GM21526 (cell line): Measurements from ENCODE around the gene ACAD9.
"Not testable (repeated sequence)": the region's sequence is repeated elsewhere in the genome, so short reads cannot be mapped to it uniquely, and the experiment has no call there.

Experiments used
- ATAC-seq: cut with Tn5 transposase; IDR thresholded peaks from one replicate; pipeline ENCODE4 v1.9.1; 2021; ENCODE audit warnings: moderate library complexity; ENCODE audit not compliant: unreplicated experiment, low FRiP score

The ACAD9 gene

GRCh38 chr3:128889139-128889894 lies 9.9 kb downstream of the ACAD9 start:
- ATAC-seq: no peak

DNA sequence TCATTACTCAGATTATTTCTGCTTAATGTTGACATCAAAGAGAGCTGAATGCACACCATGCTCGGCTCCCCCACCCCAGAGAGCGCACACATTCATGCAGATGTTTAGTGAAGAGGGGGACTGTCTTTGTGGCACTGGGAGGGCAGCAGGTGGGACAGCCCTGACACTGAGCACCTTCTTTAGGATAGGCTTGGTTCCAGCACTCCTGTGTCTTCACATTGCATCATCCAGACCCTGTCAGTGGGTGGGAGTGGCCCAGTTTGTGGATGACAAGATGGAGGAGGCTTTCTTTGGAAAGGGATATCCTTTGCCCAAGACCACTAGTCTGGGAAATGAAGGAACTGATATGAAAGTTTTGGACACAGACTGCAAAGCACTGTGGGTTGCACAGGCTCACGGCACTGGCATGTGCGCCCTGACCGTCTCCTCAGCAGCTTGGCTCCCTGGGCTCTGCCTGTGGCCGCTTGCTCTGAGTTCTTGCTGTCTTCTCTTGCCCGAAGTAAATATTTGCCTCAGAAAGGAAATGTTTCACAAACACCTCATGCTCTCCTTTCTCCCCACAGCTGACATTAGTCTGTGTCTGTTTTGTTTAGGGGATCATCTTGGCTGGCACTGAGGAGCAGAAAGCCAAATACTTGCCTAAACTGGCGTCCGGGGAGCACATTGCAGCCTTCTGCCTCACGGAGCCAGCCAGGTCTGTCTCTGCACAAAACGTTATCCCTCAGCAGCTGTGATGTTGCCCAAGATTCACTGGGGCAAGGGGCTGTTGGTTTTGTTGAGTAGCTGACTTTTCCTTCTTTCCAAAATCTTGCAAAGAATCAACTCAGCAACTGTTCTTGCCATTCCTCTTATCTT lies 16.6 kb downstream of the ACAD9 start:
- no peak for ATAC-seq

DNA sequence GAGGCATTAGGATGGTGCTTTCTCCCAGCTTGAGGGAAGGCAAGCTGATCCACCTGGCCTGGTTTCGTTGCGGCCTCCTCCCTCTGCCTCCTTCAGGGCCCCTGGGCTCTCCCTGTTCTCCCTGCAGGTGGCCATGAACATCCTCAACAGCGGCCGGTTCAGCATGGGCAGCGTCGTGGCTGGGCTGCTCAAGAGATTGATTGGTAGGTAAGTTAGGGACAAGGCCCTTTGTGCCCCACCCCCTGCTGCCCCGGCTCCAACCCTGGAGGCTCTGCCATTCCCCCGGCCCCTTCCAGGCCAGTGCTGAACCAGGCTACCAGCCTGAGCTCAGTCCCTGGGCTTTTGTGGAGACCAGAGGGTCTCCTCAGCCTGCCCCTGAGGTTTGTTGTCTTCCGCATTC lies 23.0 kb downstream of the ACAD9 start:
- ATAC-seq: no peak

DNA sequence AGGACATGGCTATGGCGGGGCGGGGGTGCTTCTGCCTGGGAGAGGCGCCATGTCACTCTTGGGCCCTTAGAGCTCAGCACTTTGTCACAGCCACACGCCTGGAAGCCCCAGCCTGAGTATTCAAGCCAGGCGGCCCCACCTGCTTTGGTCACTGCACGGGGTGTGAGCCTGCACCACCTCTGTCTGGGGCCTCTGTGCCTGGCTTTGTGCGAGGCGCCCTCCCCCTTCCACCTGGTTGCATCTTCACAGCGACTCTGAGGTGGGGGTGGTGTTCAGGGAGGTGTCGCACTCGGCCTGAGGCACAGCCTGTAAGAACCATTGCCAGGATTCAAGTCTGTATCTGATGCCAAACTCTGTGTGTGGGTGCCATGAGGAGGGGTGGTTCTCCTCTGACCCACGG lies 24.1 kb downstream of the ACAD9 start:
- ATAC-seq: no peak

- no peak for ATAC-seq
Observed at GRCh38 chr3:128906031-128906803, 26.8 kb downstream of the ACAD9 start.

DNA sequence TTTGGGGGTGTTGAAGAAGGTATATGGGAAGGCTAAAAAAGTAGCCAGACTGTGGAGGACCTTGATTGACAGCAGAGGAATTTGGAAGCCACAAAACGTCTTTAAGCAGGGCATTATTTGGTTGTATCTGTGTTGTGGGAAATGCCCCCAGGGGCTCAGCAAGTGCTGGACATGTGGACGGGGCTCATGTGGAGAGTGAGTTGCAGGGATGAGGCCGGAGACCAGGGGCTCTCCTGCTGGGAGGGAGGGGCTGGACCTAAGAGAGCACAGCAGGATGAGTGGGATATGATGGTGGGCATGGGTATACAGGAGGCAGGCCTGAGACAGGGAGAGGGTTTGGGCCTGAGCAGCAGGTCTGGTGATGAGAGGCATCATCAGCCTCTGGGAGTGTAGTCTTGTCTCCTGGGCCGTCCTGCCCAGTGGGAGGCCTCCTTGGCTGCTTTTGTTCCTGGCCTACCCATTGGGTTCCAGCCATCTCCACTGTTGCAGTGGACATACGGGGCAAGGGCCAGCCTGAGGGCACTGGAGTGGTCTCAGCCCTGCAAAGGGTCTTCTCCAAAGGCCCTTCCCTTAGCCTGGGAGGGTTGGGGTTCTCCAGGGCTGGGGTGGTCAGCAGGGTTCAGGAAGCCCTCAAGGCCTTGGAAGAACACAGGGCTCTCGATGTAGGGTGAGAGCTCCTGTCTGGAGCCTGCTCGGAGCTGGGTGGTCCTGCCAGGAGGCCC lies 27.5 kb downstream of the ACAD9 start:
- no peak for ATAC-seq

DNA sequence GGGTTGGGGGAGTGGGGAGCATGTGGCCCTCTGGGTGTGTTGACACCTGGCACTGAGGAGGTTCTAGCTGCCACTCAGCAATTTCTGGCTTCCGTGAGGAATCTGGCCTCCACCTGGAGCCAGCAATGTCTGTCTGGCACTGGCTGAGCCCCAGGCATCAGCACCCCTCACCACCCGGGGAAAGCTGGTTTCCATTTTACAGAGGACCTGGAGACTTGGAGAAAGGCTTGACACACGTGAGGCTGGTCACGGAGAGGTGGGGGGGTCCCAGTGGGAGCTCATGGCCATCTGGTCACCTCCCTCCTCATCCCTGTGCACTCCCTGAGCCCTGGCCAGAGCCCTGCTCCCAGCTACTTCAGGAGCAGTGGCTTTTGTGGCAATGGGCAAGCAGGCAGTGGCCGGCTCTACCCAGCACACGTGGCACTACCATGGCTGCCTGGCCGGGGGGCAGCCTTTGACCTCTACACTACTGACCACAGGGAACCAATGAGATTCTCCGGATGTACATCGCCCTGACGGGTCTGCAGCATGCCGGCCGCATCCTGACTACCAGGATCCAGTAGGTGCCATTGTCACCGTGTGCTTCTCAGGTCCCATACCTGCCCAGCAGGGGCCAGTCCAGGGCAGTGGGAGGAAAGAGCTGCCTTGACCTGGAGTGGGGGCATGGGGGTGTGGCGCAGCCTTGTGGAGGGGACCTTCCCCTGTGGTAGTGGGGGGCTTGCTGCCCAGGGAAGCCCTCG lies 28.5 kb downstream of the ACAD9 start:
- no peak for ATAC-seq

DNA sequence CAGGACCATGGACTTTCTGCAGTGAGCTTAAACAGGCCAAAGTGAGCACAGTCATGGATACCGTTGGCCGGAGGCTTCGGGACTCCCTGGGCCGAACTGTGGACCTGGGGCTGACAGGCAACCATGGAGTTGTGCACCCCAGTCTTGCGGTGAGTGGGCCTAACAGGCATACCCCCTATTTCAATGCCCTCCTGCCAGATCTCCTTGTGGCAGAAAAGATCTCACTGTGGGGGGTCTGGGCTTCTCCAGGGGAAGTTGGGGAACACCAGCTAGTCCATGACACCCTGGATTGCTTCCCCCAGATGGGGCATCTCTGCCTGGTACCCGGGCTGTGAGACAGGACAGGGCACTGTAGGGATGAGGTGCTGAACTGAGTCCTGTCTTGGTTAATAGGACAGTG lies 29.5 kb downstream of the ACAD9 start:
- ATAC-seq: no peak

GRCh38 chr3:128910006-128910405 lies 30.6 kb downstream of the ACAD9 start:
- ATAC-seq: no peak

- ATAC-seq: no peak
Observed at GRCh38 chr3:128911911-128912310, 32.5 kb downstream of the ACAD9 start.

DNA sequence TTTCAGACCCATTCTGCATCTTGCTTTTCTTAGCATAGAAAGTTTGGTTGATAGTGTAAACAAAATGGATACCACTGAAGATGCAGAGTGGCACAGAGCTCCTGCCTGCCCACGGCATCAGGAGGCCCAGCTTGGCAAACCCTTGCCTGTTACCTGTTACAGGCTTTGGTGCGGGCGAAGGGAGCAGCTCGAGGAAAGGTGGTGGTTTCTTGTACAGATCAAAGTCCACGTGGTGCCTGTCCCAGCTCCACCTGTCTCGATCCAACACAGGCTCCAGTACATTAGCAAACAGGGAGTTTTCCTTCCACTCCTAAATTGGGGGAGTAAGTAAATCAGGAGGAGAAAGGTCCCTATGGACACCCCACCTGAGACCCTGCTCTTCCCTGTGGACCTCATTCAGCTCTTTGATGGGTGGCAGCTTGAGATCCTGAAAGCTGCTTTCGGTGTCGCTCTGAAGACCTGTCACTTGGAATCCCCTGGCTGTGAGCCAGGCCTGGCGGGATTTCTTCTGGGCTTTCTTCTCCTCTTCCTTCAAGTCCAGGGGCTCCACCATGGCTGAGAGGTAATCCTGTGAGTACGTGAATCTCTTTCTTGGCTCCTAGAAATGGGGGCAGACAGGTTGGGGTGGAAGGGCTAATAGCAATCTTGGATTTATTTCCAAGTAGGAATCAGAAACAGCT lies 35.7 kb downstream of the ACAD9 start:
- ATAC-seq: no peak

DNA sequence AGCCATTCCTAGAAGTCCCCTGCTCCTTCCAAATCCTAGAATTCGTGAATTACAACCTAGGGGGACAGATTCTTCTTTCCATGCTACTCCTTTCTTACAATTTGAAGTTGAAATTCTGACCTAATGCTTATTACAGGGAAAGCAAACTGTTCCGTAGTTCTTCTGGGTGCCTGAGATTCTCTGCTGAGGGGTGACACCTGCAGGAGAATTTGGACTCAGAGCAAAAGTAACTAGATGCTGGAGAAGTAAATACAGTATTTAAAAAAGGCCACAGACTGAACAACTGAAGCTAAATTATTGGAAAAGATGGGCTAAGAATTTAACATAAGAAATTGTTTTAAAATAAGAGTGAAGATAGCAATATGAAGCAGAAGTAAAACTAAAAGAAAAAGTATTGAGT lies 37.9 kb downstream of the ACAD9 start:
- no peak for ATAC-seq

- no peak for ATAC-seq
Observed at GRCh38 chr3:128919988-128920387, 40.6 kb downstream of the ACAD9 start.

DNA sequence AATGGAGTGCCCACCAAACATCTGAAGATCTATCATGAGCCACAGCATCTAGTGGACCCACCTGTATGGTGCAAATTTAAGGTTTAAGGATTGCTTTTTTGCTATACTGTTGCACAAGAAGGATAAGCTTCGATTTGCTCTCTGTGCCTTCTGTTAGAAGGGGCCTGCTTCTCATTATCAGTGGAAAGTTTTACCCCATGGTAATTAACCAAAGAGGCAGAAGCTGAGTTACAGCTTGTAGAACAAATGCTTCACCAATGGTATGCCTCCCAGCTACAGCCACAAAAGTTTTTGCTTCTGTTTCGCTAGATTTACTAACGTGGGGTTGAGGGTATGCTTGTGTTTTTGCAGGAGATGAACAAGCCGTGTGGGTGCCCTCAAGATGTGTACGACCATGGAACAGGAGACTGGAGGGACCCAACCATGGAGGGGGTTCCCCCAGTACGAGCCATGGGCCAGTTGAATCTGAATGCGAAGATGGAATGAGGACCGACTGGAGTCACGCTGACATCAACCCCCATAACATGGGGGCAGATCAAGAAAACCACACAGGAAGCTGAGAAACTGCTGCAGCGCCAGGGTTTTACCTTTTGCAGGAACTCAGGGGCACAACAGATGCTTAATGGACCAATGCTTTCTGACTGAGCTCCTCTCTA lies 43.5 kb downstream of the ACAD9 start:
- ATAC-seq: no peak

DNA sequence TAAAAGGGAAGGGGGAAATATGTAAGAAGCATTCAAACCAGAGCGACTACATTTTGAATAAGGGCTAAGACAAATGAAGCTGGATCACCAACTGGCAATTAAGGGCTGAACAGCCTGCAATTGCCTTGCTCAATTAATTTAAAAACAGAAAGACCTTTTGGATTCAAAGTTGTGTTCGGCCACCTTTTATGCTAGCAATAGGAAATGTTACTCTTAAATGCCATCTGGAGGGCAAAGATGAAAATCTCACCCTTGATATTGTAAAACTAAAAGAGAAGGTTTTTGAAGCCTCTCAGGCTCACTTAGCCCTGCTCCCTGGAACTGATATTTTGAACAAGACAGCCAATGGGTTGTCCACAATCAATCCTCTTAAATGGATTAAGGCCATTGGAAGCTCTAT lies 44.2 kb downstream of the ACAD9 start:
- no peak for ATAC-seq

DNA sequence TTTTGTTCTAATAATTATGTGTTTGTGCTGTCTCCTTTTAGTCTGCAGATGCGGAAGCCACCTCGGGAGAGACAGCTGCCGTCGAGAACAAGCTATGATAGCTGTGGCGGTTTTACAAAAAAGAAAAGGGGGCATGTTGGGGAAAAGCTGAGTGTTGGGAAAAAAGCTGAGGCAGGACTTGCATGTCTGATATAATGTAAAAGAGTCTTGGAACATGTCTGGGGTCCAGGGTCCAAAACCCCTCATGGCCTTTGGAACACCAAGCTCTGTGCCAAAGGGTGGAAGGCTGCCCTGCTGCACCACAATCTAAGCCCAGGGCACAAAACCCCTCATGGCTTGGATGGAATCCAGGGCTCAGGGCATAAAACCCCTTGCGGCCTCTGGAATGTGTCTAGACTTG lies 44.6 kb downstream of the ACAD9 start:
- ATAC-seq: not testable (repeated sequence)

DNA sequence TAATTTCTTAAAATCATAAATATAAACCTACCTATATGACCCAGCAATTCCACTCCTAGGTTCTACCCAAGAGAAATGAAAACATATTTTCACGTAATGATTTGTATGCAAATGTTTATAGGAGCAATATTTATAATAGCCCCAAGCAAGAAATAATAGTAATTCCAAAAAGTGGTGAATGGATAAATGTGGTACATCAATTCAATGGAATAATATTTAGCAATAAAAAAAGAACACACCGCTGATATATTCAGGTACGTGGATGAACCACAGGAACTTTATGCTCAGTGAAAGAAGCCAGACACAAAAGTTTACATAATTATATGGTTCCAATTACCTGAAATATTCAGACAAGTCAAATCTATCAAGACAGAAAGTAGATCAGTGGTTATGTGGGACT lies 49.9 kb downstream of the ACAD9 start:
- ATAC-seq: no peak

DNA sequence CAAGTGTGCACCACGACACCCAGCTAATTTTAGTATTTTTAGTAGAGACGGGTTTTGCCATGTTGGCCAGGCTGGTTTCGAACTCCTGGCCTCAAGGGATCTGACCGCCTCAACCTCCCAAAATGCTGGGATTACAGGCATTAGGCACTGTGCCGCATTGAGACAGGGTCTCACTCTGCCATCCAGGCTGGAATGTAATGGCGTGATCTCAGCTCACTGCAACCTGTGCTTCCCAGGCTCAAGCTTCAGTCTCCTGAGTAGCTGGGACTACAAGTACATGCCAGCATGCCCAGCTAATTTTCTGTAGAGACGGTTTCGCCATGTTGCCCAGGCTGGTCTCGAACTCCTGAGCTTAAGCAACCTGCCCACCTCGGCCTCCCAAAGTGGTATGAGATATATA lies 51.6 kb downstream of the ACAD9 start:
- ATAC-seq: no peak
